ENCODE data around the gene LIPT2.
"Not testable (repeated sequence)": the region's sequence is repeated elsewhere in the genome, so short reads cannot be mapped to it uniquely, and the experiment has no call there.

DNA sequence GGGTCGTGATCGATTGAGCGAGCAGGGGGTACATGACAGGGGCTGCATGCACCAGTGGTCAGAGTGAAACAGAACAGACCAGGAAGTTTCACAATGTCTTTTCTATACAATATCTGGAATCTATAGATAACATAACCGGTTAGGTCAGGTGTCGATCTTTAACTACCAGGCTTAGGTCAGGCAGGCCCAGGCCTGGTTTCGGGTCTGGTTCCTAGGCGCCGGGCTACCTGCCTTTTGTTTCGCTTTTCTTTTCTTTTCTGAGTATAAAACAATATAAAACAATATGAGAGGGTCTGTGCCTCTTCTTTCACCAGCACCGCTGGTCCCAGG is 41.4 kb upstream of the LIPT2 start:
- not testable (repeated sequence) for TF ChIP-seq POLR2AphosphoS5 (IDR thresholded peaks at IDR 0.05; ENCODE audit: borderline replicate concordance, low read depth, low read length); FOXP2 (optimal IDR thresholded peaks at IDR 0.05; ENCODE audit: control extremely low read depth, extremely low read length, insufficient read depth); EZH2 (IDR thresholded peaks at IDR 0.05)
